ENCODE data around the gene CCDC154. TPM values are rescaled to one million over a fixed set of nuclear protein-coding genes. Genes with fewer than 3 reads are reported as not detected.

The CCDC154 gene
- polyA plus RNA-seq, 1 experiment, result 0.02 TPM

- ChIA-PET POLR2A (no interaction called here), CTCF (no interaction called here)
- H3K9me3 ChIP-seq (ENCODE audit: control insufficient read depth, insufficient read depth, low read length), result no peaks in the 10 kb centered on the region
- no peak overlapping the region for H3K27ac ChIP-seq (ENCODE audit: low read depth, low read length)
- no peaks in the 10 kb centered on the region for H3K27me3 ChIP-seq (ENCODE audit: control insufficient read depth, insufficient read depth, low read length)
- H3K4me3 ChIP-seq (ENCODE audit: low read depth, low read length), result no peak overlapping the region
- TF ChIP-seq, protein P1, sequence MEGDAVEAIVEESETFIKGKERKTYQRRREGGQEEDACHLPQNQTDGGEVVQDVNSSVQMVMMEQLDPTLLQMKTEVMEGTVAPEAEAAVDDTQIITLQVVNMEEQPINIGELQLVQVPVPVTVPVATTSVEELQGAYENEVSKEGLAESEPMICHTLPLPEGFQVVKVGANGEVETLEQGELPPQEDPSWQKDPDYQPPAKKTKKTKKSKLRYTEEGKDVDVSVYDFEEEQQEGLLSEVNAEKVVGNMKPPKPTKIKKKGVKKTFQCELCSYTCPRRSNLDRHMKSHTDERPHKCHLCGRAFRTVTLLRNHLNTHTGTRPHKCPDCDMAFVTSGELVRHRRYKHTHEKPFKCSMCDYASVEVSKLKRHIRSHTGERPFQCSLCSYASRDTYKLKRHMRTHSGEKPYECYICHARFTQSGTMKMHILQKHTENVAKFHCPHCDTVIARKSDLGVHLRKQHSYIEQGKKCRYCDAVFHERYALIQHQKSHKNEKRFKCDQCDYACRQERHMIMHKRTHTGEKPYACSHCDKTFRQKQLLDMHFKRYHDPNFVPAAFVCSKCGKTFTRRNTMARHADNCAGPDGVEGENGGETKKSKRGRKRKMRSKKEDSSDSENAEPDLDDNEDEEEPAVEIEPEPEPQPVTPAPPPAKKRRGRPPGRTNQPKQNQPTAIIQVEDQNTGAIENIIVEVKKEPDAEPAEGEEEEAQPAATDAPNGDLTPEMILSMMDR (IDR thresholded peaks at IDR 0.05; ENCODE audit: low read depth, low read length), result no peak
- DNase-seq (ENCODE audit: low read depth, low spot score), result no peak
Measured at GRCh38 chr16:1429631-1430030, 14.7 kb downstream of the CCDC154 start.

DNA sequence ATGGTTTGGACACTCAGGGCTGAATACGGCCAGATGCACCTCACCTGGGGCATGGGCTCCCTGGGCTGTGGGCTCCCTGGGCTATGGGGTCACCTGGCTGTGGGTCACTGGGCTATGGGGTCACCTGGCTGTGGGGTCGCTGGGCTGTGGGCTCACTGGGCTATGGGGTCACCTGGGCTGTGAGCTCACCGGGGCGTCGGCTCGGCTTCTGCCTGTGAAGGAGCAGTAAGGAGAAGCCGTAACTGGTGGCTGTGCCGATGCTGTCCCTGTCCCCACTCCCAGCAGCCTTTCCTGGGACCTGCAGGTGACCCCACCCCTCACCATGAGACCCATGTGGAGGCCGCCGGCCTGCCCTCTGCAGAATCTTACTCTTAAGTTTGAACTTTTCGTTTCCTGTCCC, 15.3 kb downstream of the CCDC154 start:
- no peak overlapping the region for H3K27ac ChIP-seq (ENCODE audit: low read depth, low read length)
- H3K27me3 ChIP-seq (ENCODE audit: control insufficient read depth, insufficient read depth, low read length), result no peaks in the 10 kb centered on the region
- H3K9me3 ChIP-seq (ENCODE audit: control insufficient read depth, insufficient read depth, low read length), result no peaks in the 10 kb centered on the region
- TF ChIP-seq, protein P1 (IDR thresholded peaks at IDR 0.05; ENCODE audit: low read depth, low read length), result no peak
- H3K4me3 ChIP-seq (ENCODE audit: low read depth, low read length), result no peak overlapping the region
- DNase-seq (ENCODE audit: low read depth, low spot score), result no peak
- POLR2A ChIA-PET, result no interaction called here
- CTCF ChIA-PET, result no interaction called here

GRCh38 chr16:1428511-1428910, 15.8 kb downstream of the CCDC154 start:
- POLR2A ChIA-PET, result no interaction called here
- Histone ChIP-seq H3K4me3 (ENCODE audit: low read depth, low read length) (no peak overlapping the region), H3K27me3 (ENCODE audit: control insufficient read depth, insufficient read depth, low read length) (no peaks in the 10 kb centered on the region), H3K9me3 (ENCODE audit: control insufficient read depth, insufficient read depth, low read length) (no peaks in the 10 kb centered on the region), H3K27ac (ENCODE audit: low read depth, low read length) (no peak overlapping the region)
- CTCF ChIA-PET, result no interaction called here
- DNase-seq (ENCODE audit: low read depth, low spot score), result no peak
- TF ChIP-seq, protein P1 (IDR thresholded peaks at IDR 0.05; ENCODE audit: low read depth, low read length), result peak; percentile 32

- POLR2A ChIA-PET, result no interaction called here
- no peak for DNase-seq (ENCODE audit: low read depth, low spot score)
- H3K27ac ChIP-seq (ENCODE audit: low read depth, low read length), result no peak overlapping the region
- H3K4me3 ChIP-seq (ENCODE audit: low read depth, low read length), result no peak overlapping the region
- no peaks in the 10 kb centered on the region for H3K9me3 ChIP-seq (ENCODE audit: control insufficient read depth, insufficient read depth, low read length)
- CTCF ChIA-PET, result no interaction called here
- H3K27me3 ChIP-seq (ENCODE audit: control insufficient read depth, insufficient read depth, low read length), result no peaks in the 10 kb centered on the region
- TF ChIP-seq, protein P1 (IDR thresholded peaks at IDR 0.05; ENCODE audit: low read depth, low read length), result no peak
Measured at GRCh38 chr16:1427473-1428461, 16.6 kb downstream of the CCDC154 start.

DNA sequence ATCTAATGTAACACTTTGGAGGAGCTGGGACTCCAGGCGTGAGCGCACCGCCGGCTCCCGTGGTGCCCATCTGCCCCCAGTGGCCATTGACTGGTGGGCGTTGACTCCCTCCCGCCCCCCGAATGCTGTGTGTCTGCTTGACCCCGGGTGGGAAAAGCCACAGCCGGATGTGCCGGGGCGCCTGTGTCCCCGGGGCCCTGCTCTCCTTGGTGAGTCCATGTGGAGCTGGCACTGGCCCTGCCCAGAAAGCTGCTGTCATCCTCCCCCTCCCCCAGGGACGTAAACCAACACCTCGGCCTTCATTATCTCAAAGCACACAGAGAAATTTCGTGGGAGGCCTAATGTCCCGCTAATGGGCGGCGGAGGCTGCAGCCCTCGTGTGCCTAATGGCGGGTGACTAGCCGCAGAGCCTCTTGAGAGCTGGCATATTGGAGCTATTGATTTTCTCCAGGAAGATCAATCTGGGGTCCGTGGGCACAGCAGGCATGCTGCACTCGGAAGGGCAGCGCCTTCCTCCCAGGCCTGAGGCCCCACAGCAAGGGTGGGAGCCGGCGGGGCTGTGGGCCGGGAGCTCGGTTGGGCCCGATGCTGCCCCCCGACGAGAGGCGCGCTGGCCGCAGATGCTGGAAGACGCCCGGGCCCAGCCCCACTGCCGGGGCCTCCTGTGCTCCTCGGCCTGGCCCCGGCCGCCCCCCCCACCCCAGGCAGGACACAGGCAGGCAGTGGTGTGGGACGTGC, 17.5 kb downstream of the CCDC154 start:
- H3K27ac ChIP-seq (ENCODE audit: low read depth, low read length), result no peak overlapping the region
- DNase-seq (ENCODE audit: low read depth, low spot score), result no peak
- no peaks in the 10 kb centered on the region for H3K27me3 ChIP-seq (ENCODE audit: control insufficient read depth, insufficient read depth, low read length)
- ChIA-PET CTCF (no interaction called here), POLR2A (no interaction called here)
- TF ChIP-seq, protein P1 (IDR thresholded peaks at IDR 0.05; ENCODE audit: low read depth, low read length), result no peak
- no peak overlapping the region for H3K4me3 ChIP-seq (ENCODE audit: low read depth, low read length)
- peaks cover 5% of the 10 kb centered on the region for H3K9me3 ChIP-seq (ENCODE audit: control insufficient read depth, insufficient read depth, low read length)

Measured in AG04450 (cell line).